K562 (cell line): ENCODE results near the gene FAM234A. TPM values are rescaled to one million over a fixed set of nuclear protein-coding genes. Genes with fewer than 3 reads are reported as not detected.
A peak's percentile ranks its signal among the peaks of the same experiment; 100 is the strongest.

Source experiments
- ATAC-seq: fragments of 200-7000 bp; cut with Tn5 transposase; 3 replicates; pipeline ENCODE4 v1.9.1; 2020; ENCODE audit warnings: moderate library complexity
- BruUV-seq: library from RNA; stranded (reverse); fragments of 400-500 nt; replicated peaks from 2 replicates; lab custom pipeline; 2021; lab: Mats Ljungman, UMichigan
- CTCF ChIA-PET: fragments of 300-600 bp; formaldehyde crosslinking; extraction: SDS; loops from one replicate; lab custom pipeline; 2021; ENCODE audit warnings: low intra/inter-chr PET ratio; lab: Yijun Ruan, JAX
- POLR2A ChIA-PET: fragments of 300-600, 350-650 bp; sonication (Branson Sonifier 250); formaldehyde crosslinking; extraction: SDS; loops from one replicate; lab custom pipeline; 2021; ENCODE audit warnings: antibody characterized with exemption, inconsistent platforms; lab: Yijun Ruan, JAX
- DNase-seq, 4 experiments: peaks; one replicate each; pipeline versions ENCODE4 v3.0.0 to v3.0.0-alpha.2; 2011 to 2018; ENCODE audit warnings: low spot score in 3 of 4, mixed read lengths in 3 of 4; ENCODE audit errors: extremely low read depth in 1 of 4
- FAIRE-seq: peaks from 2 replicates; lab custom pipeline; 2011; peaks lifted over from hg19 to GRCh38; lab: Jason Lieb, UNC
- H2AFZ ChIP-seq: 2 replicates; pipeline ENCODE4 v1.6.0; 2011; ENCODE audit warnings: low read depth, low read length, control low read depth, inconsistent platforms
- H3K27ac ChIP-seq: fragments of 200-600 bp; 3 replicates; pipeline ENCODE4 v1.8.0; 2011; ENCODE audit warnings: low read depth, mild to moderate bottlenecking, control low read depth, inconsistent platforms, low read length, moderate library complexity, mixed read lengths; ENCODE audit errors: extremely low read depth
- H3K27me3 ChIP-seq, 2 experiments: fragments of 300-600 bp in 1 of 2; 2 replicates in 1 of 2; 3 replicates in 1 of 2; pipeline versions ENCODE4 v1.6.0 to v1.8.0; 2011; ENCODE audit warnings: inconsistent platforms in 2 of 2, low read length in 2 of 2, mild to moderate bottlenecking in 1 of 2, mixed read lengths in 1 of 2, moderate library complexity in 1 of 2; ENCODE audit not compliant: control insufficient read depth in 2 of 2, insufficient read depth in 2 of 2
- H3K36me3 ChIP-seq: fragments of 300-600 bp; 3 replicates; pipeline ENCODE4 v1.8.0; 2011; ENCODE audit warnings: mild to moderate bottlenecking, low read length, inconsistent platforms; ENCODE audit not compliant: control insufficient read depth, insufficient read depth
- H3K4me1 ChIP-seq, 2 experiments: fragments of 200-600 bp in 1 of 2; replicated peaks in 1 of 2; 2 replicates in 1 of 2; 3 replicates in 1 of 2; pipeline versions ENCODE4 v1.5.1 to v1.8.0; 2011; ENCODE audit warnings: inconsistent platforms in 2 of 2, low read length in 2 of 2, mild to moderate bottlenecking in 1 of 2, mixed read lengths in 1 of 2, moderate library complexity in 1 of 2; ENCODE audit not compliant: control insufficient read depth in 2 of 2, insufficient read depth in 2 of 2
- H3K4me2 ChIP-seq: 2 replicates; pipeline ENCODE4 v1.6.1; 2011; ENCODE audit warnings: low read length, control low read depth, inconsistent platforms, mixed read lengths; ENCODE audit not compliant: insufficient read depth
- H3K4me3 ChIP-seq: fragments of 200-600 bp; sonication (generic), shearing (Covaris generic); 2 replicates; pipeline ENCODE4 v1.5.1; 2016; ENCODE audit warnings: control low read depth, inconsistent platforms
- H3K79me2 ChIP-seq: fragments of 200-600 bp; 3 replicates; pipeline ENCODE4 v1.8.0; 2011; ENCODE audit warnings: low read length, inconsistent platforms; ENCODE audit not compliant: control insufficient read depth, insufficient read depth
- H3K9ac ChIP-seq, 2 experiments: 2 replicates each; pipeline versions ENCODE4 v1.6.0 to v1.6.1; 2011; ENCODE audit warnings: low read depth in 2 of 2, low read length in 2 of 2, control low read depth in 1 of 2, inconsistent platforms in 1 of 2, mild to moderate bottlenecking in 1 of 2, mixed read lengths in 1 of 2; ENCODE audit not compliant: insufficient read depth in 1 of 2
- H3K9me1 ChIP-seq: one replicate; pipeline ENCODE4 v1.6.0; 2011; ENCODE audit warnings: inconsistent platforms, mild to moderate bottlenecking, low read length, moderate library complexity; ENCODE audit not compliant: control insufficient read depth, insufficient read depth
- H3K9me3 ChIP-seq: replicated peaks from 2 replicates; pipeline ENCODE4 v1.5.1; 2011; ENCODE audit warnings: low read depth, low read length, inconsistent platforms; ENCODE audit not compliant: control insufficient read depth, insufficient read depth
- H4K20me1 ChIP-seq: replicated peaks from 2 replicates; pipeline ENCODE4 v1.6.1; 2011; ENCODE audit warnings: low read length, inconsistent platforms, mixed read lengths; ENCODE audit not compliant: control insufficient read depth, insufficient read depth
- DLX4 ChIP-seq: fragments of 250-450 bp; sonication (Bioruptor Pico); IDR thresholded peaks from 2 replicates; pipeline ENCODE4 v1.6.1; 2021; ENCODE audit warnings: mild to moderate bottlenecking
- EP300 ChIP-seq: IDR thresholded peaks from 2 replicates; pipeline ENCODE4 v1.6.1; 2012; ENCODE audit warnings: low read length, improper control_type of control experiment
- POLR2A ChIP-seq: fragments of 450-650 bp; conservative IDR thresholded peaks from 2 replicates; pipeline ENCODE4 v1.6.1; 2016
- POLR2G ChIP-seq: fragments of 200-400 bp; formaldehyde crosslinking; IDR thresholded peaks from 2 replicates; pipeline ENCODE4 v1.6.1; 2017; ENCODE audit warnings: low read depth, mild to moderate bottlenecking, antibody characterized with exemption, low read length, moderate library complexity
- POU5F1 ChIP-seq: fragments of 150-350 bp; IDR thresholded peaks from 2 replicates; pipeline ENCODE4 v1.6.1; 2014; ENCODE audit warnings: borderline replicate concordance, low read length, low read depth, mild to moderate bottlenecking; ENCODE audit not compliant: partially characterized antibody
- SMARCA5 ChIP-seq: fragments of 450-650 bp; IDR thresholded peaks from 2 replicates; pipeline ENCODE4 v1.6.1; 2016
- ZNF263 ChIP-seq: sonication (generic); formaldehyde crosslinking; IDR thresholded peaks from 2 replicates; pipeline ENCODE4 v1.8.0; 2022; ENCODE audit warnings: mild to moderate bottlenecking, missing genetic modification reagents, borderline replicate concordance
- WGBS: fragments of 100-300 bp; shearing (Covaris generic); methylation state at CpG from one replicate; pipeline ENCODE4 v1.1.6; 2016; ENCODE audit warnings: low coverage, mixed read lengths; ENCODE audit not compliant: insufficient coverage; ENCODE audit errors: missing lambda C conversion rate; 5-methylcytosine and 5-hydroxymethylcytosine counted together
- in situ Hi-C: fragments of 300-500 bp; cut with MboI; formaldehyde crosslinking; loops from 4 replicates; pipeline ENCODE4 v1.15.0; 2018; ENCODE audit warnings: inconsistent platforms, mixed read lengths
- intact Hi-C: fragments of 100-400 bp; cut with micrococcal nuclease; formaldehyde crosslinking; loops from 2 replicates; pipeline ENCODE4 v1.14.2; 2022
- polyA plus RNA-seq, 8 experiments: library from polyadenylated mRNA; depleted of rRNA in 4 of 8; stranded (reverse) in 5 of 8; unstranded in 3 of 8; fragments of >200 nt; fragmentation: Nextera tagmentation in 2 of 8; fragmentation: Illumina TruSeq in 1 of 8; extraction: Ambion mirVana in 2 of 8; extraction: Trizol in 1 of 8; gene quantifications; 2 replicates each; pipeline versions ENCODE4 v1.2.1 to v1.2.3, GENCODE V29; 2011 to 2014; ENCODE audit warnings: inconsistent platforms in 1 of 8, missing spikeins in 1 of 8
- total RNA-seq, 7 experiments: library from RNA; depleted of rRNA in 6 of 7; stranded (reverse); fragments of >200 nt in 6 of 7; fragmentation: Illumina TruSeq in 2 of 7; extraction: Trizol in 2 of 7; gene quantifications; 2 replicates each; pipeline versions ENCODE4 v1.2.1 to v1.2.3, GENCODE V29; 2011 to 2021; ENCODE audit warnings: low replicate concordance in 1 of 7
- TF ChIP-seq, protein P1 (sequence below): fragments of 150-350 bp; conservative IDR thresholded peaks from 2 replicates; pipeline ENCODE4 v1.6.1; 2014; ENCODE audit warnings: low read length
- TF ChIP-seq, protein P2 (sequence below): IDR thresholded peaks from 2 replicates; pipeline ENCODE4 v1.6.1; 2011; ENCODE audit warnings: borderline replicate concordance, low read depth, mild to moderate bottlenecking, moderate library complexity, low read length; ENCODE audit not compliant: insufficient read depth, poor library complexity, severe bottlenecking
- TF ChIP-seq, protein P3 (sequence below): fragments of 250-450 bp; sonication (Bioruptor Pico); IDR thresholded peaks from 2 replicates; pipeline ENCODE4 v1.8.0; 2022; ENCODE audit warnings: moderate library complexity, mild to moderate bottlenecking, inconsistent platforms

Gene FAM234A
- total and polyA plus RNA-seq, 9 of the 15 experiments (the other 6 are each of a cell fraction or from before 2014, with no cell fraction given): 1.0 to 47.9 (median 15.0) TPM

DNA sequence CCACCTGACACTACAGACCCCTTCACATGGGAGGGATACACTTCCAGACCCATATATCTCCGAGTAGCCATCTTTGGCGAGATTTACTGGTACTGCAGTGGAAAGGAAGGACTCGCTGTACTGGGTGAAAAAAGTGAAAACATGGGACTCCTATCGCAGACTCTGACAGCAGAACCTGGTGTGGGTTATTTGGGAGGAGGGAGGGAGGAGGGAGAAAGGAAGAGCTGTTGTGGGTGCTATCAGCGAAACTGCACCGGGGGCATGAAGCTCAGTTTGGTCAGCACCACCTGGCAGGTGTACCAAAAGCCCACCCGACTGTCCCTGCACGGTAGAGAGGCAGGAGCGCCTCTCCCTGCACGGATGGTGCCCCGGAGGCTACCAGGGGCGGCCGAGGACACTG lies 49.4 kb upstream of the FAM234A start:
- Histone ChIP-seq H3K27me3 (no peaks in the 10 kb centered on the region), H3K4me2 (no peak overlapping the region), H3K36me3 (peaks cover 46% of the 10 kb centered on the region), H3K9ac (peak overlapping the region in 1 of 2 experiments; percentile 36; a peak in 1 of 4 replicates), H4K20me1 (0 out of 2 replicates have a peak, but pooled peaks cover 6% of the 10 kb centered on the region), H3K4me1 (peaks cover 9 to 46% of the 10 kb centered on the region in 2 experiments; a peak in 4 of 5 replicates), H3K4me3 (no peak overlapping the region), H2AFZ (no peak overlapping the region), H3K9me1 (peaks cover 3% of the 10 kb centered on the region), H3K27ac (no peak overlapping the region), H3K79me2 (peaks cover 17% of the 10 kb centered on the region), H3K9me3 (peaks cover 2% of the 10 kb centered on the region; the same call in 1 of the 2 replicates)
- no peak for DNase-seq
- WGBS: 90% methylated on average over 13 of the region's 13 CpGs
- in situ Hi-C loops (no loop called here), intact Hi-C loops (no loop called here)
- no peak for ATAC-seq
- BruUV-seq: no TSS peak
- FAIRE-seq: no peak
- ChIA-PET CTCF (no interaction called here), POLR2A (interaction anchor here (0.6 to 1.3 kb wide), 6 partner anchors 17 to 132 kb away, joined by 3 read pairs; partner anchors contain the start of gene POLR3K)
- TF ChIP-seq DLX4 (no peak), SMARCA5 (no peak), POLR2A (peak; percentile 44; the same call in 1 of the 2 replicates), ZNF263 (peak; percentile 63; the same call in 1 of the 2 replicates), POU5F1 (no peak), EP300 (no peak), POLR2G (peak; percentile 50)
- TF ChIP-seq, protein P1, sequence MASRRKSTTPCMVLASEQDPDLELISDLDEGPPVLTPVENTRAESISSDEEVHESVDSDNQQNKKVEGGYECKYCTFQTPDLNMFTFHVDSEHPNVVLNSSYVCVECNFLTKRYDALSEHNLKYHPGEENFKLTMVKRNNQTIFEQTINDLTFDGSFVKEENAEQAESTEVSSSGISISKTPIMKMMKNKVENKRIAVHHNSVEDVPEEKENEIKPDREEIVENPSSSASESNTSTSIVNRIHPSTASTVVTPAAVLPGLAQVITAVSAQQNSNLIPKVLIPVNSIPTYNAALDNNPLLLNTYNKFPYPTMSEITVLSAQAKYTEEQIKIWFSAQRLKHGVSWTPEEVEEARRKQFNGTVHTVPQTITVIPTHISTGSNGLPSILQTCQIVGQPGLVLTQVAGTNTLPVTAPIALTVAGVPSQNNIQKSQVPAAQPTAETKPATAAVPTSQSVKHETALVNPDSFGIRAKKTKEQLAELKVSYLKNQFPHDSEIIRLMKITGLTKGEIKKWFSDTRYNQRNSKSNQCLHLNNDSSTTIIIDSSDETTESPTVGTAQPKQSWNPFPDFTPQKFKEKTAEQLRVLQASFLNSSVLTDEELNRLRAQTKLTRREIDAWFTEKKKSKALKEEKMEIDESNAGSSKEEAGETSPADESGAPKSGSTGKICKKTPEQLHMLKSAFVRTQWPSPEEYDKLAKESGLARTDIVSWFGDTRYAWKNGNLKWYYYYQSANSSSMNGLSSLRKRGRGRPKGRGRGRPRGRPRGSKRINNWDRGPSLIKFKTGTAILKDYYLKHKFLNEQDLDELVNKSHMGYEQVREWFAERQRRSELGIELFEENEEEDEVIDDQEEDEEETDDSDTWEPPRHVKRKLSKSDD: no peak
- TF ChIP-seq, protein P2, sequence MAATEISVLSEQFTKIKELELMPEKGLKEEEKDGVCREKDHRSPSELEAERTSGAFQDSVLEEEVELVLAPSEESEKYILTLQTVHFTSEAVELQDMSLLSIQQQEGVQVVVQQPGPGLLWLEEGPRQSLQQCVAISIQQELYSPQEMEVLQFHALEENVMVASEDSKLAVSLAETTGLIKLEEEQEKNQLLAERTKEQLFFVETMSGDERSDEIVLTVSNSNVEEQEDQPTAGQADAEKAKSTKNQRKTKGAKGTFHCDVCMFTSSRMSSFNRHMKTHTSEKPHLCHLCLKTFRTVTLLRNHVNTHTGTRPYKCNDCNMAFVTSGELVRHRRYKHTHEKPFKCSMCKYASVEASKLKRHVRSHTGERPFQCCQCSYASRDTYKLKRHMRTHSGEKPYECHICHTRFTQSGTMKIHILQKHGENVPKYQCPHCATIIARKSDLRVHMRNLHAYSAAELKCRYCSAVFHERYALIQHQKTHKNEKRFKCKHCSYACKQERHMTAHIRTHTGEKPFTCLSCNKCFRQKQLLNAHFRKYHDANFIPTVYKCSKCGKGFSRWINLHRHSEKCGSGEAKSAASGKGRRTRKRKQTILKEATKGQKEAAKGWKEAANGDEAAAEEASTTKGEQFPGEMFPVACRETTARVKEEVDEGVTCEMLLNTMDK: no peak
- TF ChIP-seq, protein P3, sequence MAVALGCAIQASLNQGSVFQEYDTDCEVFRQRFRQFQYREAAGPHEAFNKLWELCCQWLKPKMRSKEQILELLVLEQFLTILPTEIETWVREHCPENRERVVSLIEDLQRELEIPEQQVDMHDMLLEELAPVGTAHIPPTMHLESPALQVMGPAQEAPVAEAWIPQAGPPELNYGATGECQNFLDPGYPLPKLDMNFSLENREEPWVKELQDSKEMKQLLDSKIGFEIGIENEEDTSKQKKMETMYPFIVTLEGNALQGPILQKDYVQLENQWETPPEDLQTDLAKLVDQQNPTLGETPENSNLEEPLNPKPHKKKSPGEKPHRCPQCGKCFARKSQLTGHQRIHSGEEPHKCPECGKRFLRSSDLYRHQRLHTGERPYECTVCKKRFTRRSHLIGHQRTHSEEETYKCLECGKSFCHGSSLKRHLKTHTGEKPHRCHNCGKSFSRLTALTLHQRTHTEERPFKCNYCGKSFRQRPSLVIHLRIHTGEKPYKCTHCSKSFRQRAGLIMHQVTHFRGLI (CRISPR knock-in tag): no peak
